ENCODE results near the gene RNU6-9.
"Not testable (repeated sequence)": the region's sequence is repeated elsewhere in the genome, so short reads cannot be mapped to it uniquely, and the experiment has no call there.

The RNU6-9 gene

GRCh38 chr19:861756-862580 lies 31.3 kb upstream of the RNU6-9 start:
- peak; percentile 76 for DNase-seq

DNA sequence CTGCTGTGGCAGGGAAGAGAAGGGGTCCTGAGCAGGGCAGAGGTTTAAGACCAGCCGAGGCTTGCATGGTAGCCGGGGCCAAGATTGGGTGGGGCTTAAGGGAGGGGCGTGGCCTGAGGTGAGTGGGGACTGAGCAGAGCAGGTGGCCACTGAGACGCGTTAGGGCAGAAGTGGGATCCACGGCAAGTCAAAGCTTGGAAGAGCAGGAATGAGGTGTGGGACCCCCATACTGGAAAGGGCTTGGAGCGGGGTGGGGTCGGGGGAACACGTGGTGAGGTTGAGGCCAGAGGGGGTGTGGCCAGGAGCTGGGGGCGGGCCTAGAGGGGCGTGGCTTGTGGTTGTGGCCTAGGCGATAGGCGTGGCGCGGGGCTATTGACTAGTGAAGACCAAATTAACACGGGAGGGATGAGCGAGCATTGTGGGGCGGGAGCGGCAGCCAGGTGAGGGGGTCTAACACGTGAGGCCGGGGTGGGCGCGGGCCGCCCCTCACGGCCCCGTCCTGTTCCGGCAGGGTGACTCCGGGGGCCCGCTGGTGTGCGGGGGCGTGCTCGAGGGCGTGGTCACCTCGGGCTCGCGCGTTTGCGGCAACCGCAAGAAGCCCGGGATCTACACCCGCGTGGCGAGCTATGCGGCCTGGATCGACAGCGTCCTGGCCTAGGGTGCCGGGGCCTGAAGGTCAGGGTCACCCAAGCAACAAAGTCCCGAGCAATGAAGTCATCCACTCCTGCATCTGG lies 30.5 kb upstream of the RNU6-9 start:
- peak; percentile 83 for DNase-seq

- peak; percentile 29 for DNase-seq
Observed at GRCh38 chr19:863315-863620, 30.0 kb upstream of the RNU6-9 start.

DNA sequence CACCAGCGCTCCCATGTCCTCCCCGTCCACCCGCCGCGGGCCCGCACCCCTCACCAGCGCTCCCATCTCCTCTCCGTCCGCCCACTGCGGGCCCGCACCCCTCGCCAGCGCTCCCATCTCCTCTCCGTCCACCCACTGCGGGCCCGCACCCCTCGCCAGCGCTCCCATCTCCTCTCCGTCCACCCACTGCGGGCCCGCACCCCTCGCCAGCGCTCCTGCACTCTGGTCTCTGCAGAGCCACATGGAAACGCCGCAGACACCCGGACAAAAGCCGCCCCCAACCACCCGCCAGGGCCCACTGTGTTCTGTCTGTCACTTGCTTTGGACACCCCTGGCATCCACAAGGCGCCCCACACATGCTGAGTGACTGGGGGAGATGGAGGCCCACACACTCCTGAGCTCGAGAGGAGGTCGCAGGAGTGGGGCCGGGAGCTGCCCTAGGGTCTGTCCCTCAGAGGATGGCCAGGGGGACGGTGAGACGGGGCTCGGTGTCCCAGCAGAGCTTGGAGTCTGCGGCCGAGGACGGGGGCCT lies 26.4 kb upstream of the RNU6-9 start:
- DNase-seq, result no peak

GRCh38 chr19:867301-867793 lies 25.9 kb upstream of the RNU6-9 start:
- DNase-seq, result no peak

GRCh38 chr19:867855-868457 lies 25.3 kb upstream of the RNU6-9 start:
- no peak for DNase-seq

DNA sequence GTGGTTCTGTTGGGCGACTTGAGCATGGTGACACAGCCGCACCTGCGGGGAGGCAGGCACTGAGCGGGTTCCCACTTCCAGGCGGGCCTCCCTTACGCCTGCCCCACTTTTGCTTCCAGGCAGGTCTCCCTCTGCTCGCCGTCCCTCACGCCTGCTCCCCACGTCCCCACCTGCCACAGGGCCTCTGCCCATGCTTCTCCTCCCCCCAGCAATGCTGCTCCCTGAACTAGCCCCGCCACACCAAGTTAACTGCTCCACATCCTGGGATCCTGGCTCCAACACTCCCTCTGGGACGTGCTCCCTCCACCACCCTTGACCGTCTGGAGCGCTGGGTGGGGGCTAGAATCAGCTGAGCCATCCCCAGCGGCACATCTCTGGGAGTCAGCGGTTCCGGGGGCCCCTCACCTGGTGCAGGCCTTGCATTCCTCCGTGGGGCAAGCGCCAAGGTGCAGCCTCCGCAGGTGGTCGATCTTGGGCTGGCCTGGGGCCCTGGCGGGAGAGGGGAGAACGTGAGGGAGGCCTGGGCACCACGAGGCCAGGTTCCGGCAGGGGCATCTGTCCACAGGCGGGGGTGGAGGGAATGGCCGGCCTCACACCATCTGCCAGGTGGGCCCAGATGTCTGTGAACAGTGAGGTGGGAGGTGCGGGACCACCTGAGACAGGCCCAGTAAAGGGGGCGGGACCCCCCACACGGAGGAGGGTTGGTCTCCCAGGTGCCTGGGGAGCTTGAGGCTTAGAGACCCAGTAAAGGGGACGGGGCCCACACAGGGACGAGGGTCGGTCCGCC lies 24.6 kb upstream of the RNU6-9 start:
- no peak for DNase-seq

DNA sequence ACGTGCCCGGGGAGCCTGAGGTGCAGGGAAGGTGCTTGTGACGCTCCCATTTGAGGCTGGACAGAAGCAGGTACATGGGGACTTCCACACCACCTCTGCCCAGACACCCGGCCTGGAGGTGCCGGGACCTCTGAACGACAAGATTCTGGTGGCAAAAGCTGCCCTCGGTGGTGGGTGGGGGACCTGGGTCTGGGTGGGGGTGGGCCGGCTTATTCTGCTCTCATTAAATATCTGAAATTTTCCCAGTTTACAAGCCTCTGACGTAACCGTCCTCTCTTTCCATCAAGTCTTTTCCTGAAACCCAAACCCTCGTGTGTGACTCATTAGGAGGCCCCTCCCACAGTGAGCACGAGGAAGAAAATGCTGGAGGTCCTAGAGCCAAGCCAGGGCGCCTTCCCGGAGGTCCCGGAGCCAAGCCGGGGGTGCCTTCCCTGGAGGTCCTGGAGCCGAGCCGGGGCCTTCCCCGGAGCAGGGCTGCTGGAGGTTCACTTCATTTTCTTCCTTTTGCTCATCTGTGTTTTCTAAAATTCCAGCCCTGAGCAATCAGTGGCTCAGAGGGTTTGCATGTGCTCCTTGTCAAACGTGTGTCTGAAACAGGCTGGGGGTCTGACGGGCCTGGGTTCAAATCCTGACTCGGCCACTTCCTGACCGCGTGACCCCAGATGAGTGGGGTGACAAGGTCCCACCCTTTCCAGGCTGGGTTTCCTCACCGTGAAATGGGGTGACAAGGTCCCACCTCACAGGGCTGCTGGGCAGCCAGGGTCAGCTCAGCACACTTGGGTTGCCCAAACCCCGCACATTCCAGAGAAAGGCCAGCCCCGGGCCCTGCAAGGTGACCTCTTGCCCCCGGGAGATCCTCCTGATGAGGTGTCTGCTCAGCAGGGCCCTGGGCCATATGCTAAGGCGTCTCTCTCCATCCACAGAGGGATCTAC lies 23.8 kb upstream of the RNU6-9 start:
- DNase-seq, result no peak

GRCh38 chr19:870314-870713 lies 23.0 kb upstream of the RNU6-9 start:
- DNase-seq, result no peak

- DNase-seq, result no peak
Observed at GRCh38 chr19:870963-871401, 22.3 kb upstream of the RNU6-9 start.

GRCh38 chr19:871446-872265 lies 21.6 kb upstream of the RNU6-9 start:
- no peak for DNase-seq

GRCh38 chr19:872266-872951 lies 20.9 kb upstream of the RNU6-9 start:
- DNase-seq, result peak; percentile 81

DNA sequence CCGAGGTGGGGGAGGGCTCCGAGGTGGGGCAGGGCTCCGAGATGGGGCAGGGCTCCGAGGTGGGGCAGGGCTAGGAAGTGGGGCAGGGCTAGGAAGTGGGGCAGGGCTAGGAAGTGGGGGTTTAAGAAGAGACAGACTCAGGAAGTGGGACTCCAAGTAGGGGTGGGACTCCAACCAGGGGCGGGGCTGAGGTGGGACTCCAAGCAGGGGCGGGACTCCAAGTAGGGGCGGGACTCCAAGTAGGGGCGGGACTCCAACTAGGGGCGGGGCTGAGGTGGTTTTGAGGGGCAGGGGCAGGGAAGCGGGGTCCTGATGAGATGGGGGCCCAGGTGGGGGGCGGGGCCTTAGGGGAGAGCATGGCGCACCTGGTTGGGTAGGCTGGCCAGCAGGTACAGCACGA lies 20.2 kb upstream of the RNU6-9 start:
- DNase-seq, result peak; percentile 74

GRCh38 chr19:873561-874041 lies 19.7 kb upstream of the RNU6-9 start:
- no peak for DNase-seq

GRCh38 chr19:875265-875879 lies 17.9 kb upstream of the RNU6-9 start:
- no peak for DNase-seq

GRCh38 chr19:876089-876488 lies 17.2 kb upstream of the RNU6-9 start:
- no peak for DNase-seq

DNA sequence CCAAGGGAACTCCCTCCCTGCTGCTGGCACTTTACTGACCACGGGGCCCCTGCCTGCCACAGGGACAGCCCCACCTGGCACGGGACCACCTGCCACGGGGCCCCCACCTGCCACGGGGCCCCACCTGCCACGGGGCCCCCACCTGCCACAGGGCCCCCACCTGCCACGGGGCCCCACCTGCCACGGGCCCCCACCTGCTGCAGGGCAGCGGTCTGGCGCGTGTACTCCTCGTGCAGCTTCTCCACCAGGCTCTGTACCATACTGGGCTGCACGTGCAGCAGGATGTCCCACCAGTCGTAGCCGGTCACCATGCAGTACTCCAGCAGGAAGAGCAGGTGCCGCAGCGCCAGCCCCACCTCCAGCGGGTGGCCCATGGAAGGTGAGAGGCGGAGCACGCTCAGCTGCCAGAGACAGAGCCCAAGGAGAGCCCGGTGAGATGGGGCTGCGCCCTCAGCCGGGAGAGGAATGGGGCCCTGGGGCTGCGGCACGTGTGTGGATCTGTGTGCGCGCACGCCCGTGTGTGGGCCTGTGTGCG lies 16.4 kb upstream of the RNU6-9 start:
- no peak for DNase-seq

- DNase-seq, result not testable (repeated sequence)
Observed at GRCh38 chr19:877992-878660, 15.2 kb upstream of the RNU6-9 start.

All from activated T-cell treated with anti-CD3 and anti-CD28 coated beads, Interleukin-2, amount 50 U/mL, for 1 hour (primary cell).